Measurements from ENCODE around the gene REXO4. TPM values are rescaled to one million over a fixed set of nuclear protein-coding genes. Genes with fewer than 3 reads are reported as not detected.

The REXO4 gene
- total and polyA plus RNA-seq, 10 of the 15 experiments (the other 5 are each of a cell fraction or from before 2014, with no cell fraction given) = 2.7 to 43.9 (median 30.5) TPM

- Histone ChIP-seq H3K27me3 (replicated peaks in 1 of 2; ENCODE audit: control insufficient read depth in 2 of 2, insufficient read depth in 2 of 2, low read length in 1 of 2) (no peaks in the 10 kb centered on the region; a peak in 2 of 4 replicates), H3K9ac (ENCODE audit: control insufficient read depth, insufficient read depth, low read length) (no peak overlapping the region), H3K4me3 (no peak overlapping the region), H3K27ac (ENCODE audit: control insufficient read depth, insufficient read depth) (no peak overlapping the region), H2AFZ (ENCODE audit: control insufficient read depth, low read depth, low read length) (no peak overlapping the region), H3K4me2 (ENCODE audit: control insufficient read depth, insufficient read depth) (no peak overlapping the region), H3K4me1 (ENCODE audit: control insufficient read depth, insufficient read depth, low read length) (peaks cover 9% of the 10 kb centered on the region), H3K9me3 (replicated peaks; ENCODE audit: control insufficient read depth, insufficient read depth, low read length) (no peaks in the 10 kb centered on the region), H4K20me1 (ENCODE audit: control insufficient read depth, insufficient read depth) (no peaks in the 10 kb centered on the region), H3K79me2 (ENCODE audit: control insufficient read depth, insufficient read depth, low read length) (no peaks in the 10 kb centered on the region), H3K36me3 (ENCODE audit: control insufficient read depth in 2 of 2, insufficient read depth in 2 of 2, low read length in 1 of 2) (no peaks in the 10 kb centered on the region)
- ChIA-PET CTCF (interaction anchor here (1.8 kb wide), 1 partner anchor 29 kb away, joined by 7 read pairs; no protein-coding TSS in a partner anchor), SMC1A (ENCODE audit: uncharacterized antibody, unreplicated experiment) (interaction anchor here (1.3 kb wide), 1 partner anchor 80 kb away, joined by 3 read pairs; no protein-coding TSS in a partner anchor), RAD21 (ENCODE audit: unreplicated experiment) (interaction anchor here (1.3 kb wide), 1 partner anchor 42 kb away, joined by 3 read pairs; no protein-coding TSS in a partner anchor), POLR2A (no interaction called here)
- in situ Hi-C loops (cut with MboI) = no loop called here
- 64% methylated on average over 11 of the region's 11 CpGs for WGBS (ENCODE audit: insufficient coverage, insufficient replicate concordance, low lambda C conversion rate, missing lambda C conversion rate)
- intact Hi-C loops (cut with micrococcal nuclease; ENCODE audit: unreplicated experiment) = no loop called here
- FAIRE-seq (no peak), ATAC-seq (no peak), DNase-seq (ENCODE audit: low read depth, low spot score) (no peak)
- BruUV-seq (replicated peaks) = no TSS peak
- TF ChIP-seq ZZZ3 (IDR thresholded peaks at IDR 0.05; ENCODE audit: control insufficient read depth, insufficient read length, low read depth) = no peak
- no peak for TF ChIP-seq ZBTB40 (IDR thresholded peaks at IDR 0.05; ENCODE audit: borderline replicate concordance)
- no peak for TF ChIP-seq GATAD2B (conservative IDR thresholded peaks at IDR 0.05; ENCODE audit: low read depth)
- TF ChIP-seq SMARCA5 (IDR thresholded peaks at IDR 0.05) = no peak
- TF ChIP-seq EGR1 (IDR thresholded peaks at IDR 0.05; ENCODE audit: borderline replicate concordance in 1 of 2, low read depth in 2 of 2, low read length in 2 of 2) = no peak
- TF ChIP-seq USF1 (IDR thresholded peaks at IDR 0.05; ENCODE audit: borderline replicate concordance, extremely low read length, insufficient read depth, low read depth, low read length) = no peak
- TF ChIP-seq RAD51 (IDR thresholded peaks at IDR 0.05) = no peak
- TF ChIP-seq RAD21 (IDR thresholded peaks at IDR 0.05; ENCODE audit: insufficient read depth, low read depth, low read length) = no peak
These were observed 39.9 kb upstream of the REXO4 start for GRCh38 chr9:133457748-133458147.

Measured in GM12878 (cell line).